ENCODE results near the gene DLGAP3.

Gene DLGAP3

DNA sequence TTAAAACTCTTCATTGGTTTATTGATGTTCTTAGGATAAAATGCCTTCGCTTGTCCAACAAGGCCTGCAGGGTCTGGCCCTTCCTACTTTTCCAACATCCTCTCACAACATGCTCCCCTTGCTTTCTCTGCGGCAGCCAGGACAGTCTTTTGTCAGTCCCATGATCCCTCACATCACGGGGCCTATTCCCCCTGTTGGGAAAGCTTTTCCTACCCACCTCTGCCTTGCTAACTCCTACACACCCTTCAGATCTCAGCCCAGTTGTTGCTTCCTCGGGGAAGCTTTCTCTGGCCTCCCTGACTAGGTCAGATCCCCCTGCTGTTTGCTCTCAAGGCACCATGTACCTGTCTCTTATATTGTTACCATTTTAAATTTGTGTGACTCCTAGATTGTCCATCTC is 19.0 kb downstream of the DLGAP3 start:
- no peaks in the 10 kb centered on the region for H3K9me3 ChIP-seq
- no peaks in the 10 kb centered on the region for H3K27me3 ChIP-seq
- no peak for DNase-seq
- H3K4me1 ChIP-seq, result no peaks in the 10 kb centered on the region
- H3K4me3 ChIP-seq (ENCODE audit: low read depth, low read length), result no peak overlapping the region
- H3K36me3 ChIP-seq, result no peaks in the 10 kb centered on the region
- TF ChIP-seq, protein P1, sequence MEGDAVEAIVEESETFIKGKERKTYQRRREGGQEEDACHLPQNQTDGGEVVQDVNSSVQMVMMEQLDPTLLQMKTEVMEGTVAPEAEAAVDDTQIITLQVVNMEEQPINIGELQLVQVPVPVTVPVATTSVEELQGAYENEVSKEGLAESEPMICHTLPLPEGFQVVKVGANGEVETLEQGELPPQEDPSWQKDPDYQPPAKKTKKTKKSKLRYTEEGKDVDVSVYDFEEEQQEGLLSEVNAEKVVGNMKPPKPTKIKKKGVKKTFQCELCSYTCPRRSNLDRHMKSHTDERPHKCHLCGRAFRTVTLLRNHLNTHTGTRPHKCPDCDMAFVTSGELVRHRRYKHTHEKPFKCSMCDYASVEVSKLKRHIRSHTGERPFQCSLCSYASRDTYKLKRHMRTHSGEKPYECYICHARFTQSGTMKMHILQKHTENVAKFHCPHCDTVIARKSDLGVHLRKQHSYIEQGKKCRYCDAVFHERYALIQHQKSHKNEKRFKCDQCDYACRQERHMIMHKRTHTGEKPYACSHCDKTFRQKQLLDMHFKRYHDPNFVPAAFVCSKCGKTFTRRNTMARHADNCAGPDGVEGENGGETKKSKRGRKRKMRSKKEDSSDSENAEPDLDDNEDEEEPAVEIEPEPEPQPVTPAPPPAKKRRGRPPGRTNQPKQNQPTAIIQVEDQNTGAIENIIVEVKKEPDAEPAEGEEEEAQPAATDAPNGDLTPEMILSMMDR (IDR thresholded peaks at IDR 0.05; ENCODE audit: low read depth, low read length), result no peak

DNA sequence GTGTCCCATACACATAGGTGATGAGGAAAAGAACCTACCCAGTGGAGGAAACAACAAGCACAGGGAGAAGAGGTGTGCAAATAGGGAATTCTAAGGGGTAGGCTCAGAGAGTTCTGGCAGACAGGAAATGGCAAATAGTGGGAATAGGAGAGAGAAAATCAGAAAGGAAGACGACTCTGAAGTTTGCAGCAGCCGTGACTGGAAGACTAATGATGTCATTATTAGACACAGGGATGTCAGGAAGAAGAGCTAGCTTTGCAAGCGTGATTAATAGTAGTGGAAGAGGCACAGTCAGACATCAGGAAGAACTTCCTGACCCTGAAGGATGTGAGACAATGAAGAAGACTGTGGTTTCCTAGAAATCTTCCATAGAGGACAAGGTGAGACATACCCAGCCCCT is 21.1 kb downstream of the DLGAP3 start:
- TF ChIP-seq, protein P1 (IDR thresholded peaks at IDR 0.05; ENCODE audit: low read depth, low read length), result no peak
- no peak for DNase-seq
- H3K4me1 ChIP-seq, result no peaks in the 10 kb centered on the region
- H3K9me3 ChIP-seq, result no peaks in the 10 kb centered on the region
- no peaks in the 10 kb centered on the region for H3K27me3 ChIP-seq
- H3K36me3 ChIP-seq, result no peaks in the 10 kb centered on the region
- H3K4me3 ChIP-seq (ENCODE audit: low read depth, low read length), result no peak overlapping the region

DNA sequence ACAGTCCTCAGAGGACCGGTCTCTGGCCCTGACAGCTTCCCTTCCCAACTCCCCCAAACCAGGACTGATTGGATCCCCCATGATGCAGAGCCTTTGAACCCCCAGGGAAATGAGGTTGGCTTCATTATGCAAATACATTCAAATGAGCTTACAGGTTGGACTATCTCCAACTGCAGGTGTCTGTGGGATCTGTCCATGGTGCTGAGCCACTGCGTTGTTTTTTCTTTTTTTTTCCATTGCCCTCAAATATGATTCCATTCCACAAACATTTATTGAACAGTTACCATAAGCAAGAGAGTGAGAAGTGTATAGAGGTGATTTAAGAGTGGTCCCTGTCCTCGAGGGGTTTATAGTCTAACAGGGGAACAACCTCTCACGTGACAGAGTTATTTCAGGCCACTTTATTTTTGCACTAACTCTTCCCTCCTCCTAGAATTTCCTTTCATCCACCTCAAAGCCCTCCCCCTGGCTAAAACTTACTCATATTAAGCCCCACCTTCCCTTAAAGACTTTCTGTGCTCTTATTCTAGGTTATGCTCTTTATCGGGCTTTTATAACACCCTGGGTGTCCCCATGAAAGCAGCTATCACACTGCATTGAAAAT is 21.9 kb downstream of the DLGAP3 start:
- no peak overlapping the region for H3K4me3 ChIP-seq (ENCODE audit: low read depth, low read length)
- no peaks in the 10 kb centered on the region for H3K27me3 ChIP-seq
- TF ChIP-seq, protein P1 (IDR thresholded peaks at IDR 0.05; ENCODE audit: low read depth, low read length), result no peak
- no peaks in the 10 kb centered on the region for H3K9me3 ChIP-seq
- H3K4me1 ChIP-seq, result no peaks in the 10 kb centered on the region
- no peaks in the 10 kb centered on the region for H3K36me3 ChIP-seq
- no peak for DNase-seq

DNA sequence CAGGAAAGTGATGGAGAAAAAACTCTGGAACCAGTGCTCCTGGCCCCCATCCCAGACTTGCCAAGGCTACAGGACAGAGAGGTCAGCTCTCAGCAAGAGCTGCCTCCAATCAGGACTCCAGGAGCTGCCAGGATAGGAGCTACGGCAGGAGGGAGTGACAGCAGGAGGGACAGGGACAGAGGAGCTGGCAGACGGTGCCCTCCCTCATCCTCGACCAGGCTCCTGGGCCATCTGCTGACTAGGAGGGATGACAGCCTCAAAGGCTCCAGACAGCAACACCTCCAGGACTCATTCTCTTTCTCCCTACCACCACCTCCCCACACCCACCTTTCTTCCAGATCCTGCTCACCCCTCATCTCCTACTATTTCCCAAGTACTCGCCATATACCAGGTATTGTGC is 22.7 kb downstream of the DLGAP3 start:
- TF ChIP-seq, protein P1 (IDR thresholded peaks at IDR 0.05; ENCODE audit: low read depth, low read length), result no peak

DNA sequence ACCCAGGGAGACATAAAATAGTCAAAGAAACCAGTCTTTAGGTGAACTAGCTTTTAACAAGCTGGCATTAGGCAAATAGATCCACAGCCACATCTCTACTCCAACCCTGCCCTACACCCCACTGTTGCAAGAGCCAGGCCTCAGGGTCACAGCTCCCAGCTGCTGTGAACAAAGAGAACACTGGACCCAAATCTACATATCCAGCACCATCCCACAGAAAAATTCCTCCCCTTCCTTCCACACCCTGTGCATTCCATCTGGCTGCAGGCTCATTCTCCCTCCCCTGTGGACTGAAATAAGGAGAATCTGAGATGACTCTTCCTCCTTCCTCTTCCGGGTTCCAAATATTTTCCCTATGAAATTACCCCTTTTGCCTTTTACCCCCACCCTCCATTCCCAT is 23.2 kb downstream of the DLGAP3 start:
- Histone ChIP-seq H3K4me3 (ENCODE audit: low read depth, low read length) (no peak overlapping the region), H3K9me3 (no peaks in the 10 kb centered on the region), H3K27me3 (no peaks in the 10 kb centered on the region), H3K36me3 (no peaks in the 10 kb centered on the region), H3K4me1 (no peaks in the 10 kb centered on the region)
- TF ChIP-seq, protein P1 (IDR thresholded peaks at IDR 0.05; ENCODE audit: low read depth, low read length), result no peak
- DNase-seq, result no peak

More for the DNA sequence above, 22.7 kb downstream of the DLGAP3 start:
- Histone ChIP-seq H3K36me3 (no peaks in the 10 kb centered on the region), H3K9me3 (no peaks in the 10 kb centered on the region), H3K4me1 (no peaks in the 10 kb centered on the region), H3K4me3 (ENCODE audit: low read depth, low read length) (no peak overlapping the region), H3K27me3 (no peaks in the 10 kb centered on the region)
- no peak for DNase-seq

DNA sequence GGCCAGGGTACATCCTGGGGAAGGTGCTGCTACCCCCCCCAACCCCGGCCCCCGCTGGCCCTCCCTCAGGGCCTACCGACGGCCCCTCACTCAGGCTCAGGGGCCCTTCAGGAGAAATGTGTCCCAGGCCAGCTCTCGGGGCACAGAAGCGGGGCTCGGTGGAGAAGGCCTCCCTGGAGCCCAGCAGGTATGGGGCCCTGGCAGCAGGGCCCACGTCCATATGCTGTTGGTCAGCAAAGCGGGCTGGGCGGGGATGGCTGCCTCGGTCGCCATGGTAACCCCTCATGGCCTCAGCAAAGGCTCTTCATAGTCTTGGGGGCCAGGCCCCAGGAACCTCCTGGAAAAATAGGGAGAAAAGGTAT is 24.4 kb downstream of the DLGAP3 start:
- TF ChIP-seq, protein P1 (IDR thresholded peaks at IDR 0.05; ENCODE audit: low read depth, low read length), result no peak
- no peak overlapping the region for H3K4me3 ChIP-seq (ENCODE audit: low read depth, low read length)
- H3K36me3 ChIP-seq, result no peaks in the 10 kb centered on the region
- H3K9me3 ChIP-seq, result no peaks in the 10 kb centered on the region
- no peaks in the 10 kb centered on the region for H3K27me3 ChIP-seq
- no peak for DNase-seq
- H3K4me1 ChIP-seq, result no peaks in the 10 kb centered on the region

All from BE2C (cell line).